ENCODE results near the gene TRAPPC4.
A peak's percentile ranks its signal among the peaks of the same experiment; 100 is the strongest.
"Not testable (repeated sequence)": the region's sequence is repeated elsewhere in the genome, so short reads cannot be mapped to it uniquely, and the experiment has no call there.

Gene TRAPPC4

GRCh38 chr11:119056421-119056999, 37.9 kb downstream of the TRAPPC4 start:
- Histone ChIP-seq H3K36me3 (ENCODE audit: low read depth) (peaks cover 47% of the 10 kb centered on the region), H3K27ac (ENCODE audit: poor library complexity, severe bottlenecking) (peak overlapping the region; percentile 61), H3K4me3 (ENCODE audit: severe bottlenecking) (peak overlapping the region; percentile 97), H3K9me3 (ENCODE audit: severe bottlenecking) (no peaks in the 10 kb centered on the region), H3K27me3 (ENCODE audit: insufficient read depth, poor library complexity, severe bottlenecking) (no peaks in the 10 kb centered on the region), H3K4me1 (ENCODE audit: insufficient read depth, poor library complexity, severe bottlenecking) (peaks cover 7% of the 10 kb centered on the region)
- TF ChIP-seq CTCF (IDR thresholded peaks at IDR 0.05; ENCODE audit: poor library complexity, severe bottlenecking), result no peak
- DNase-seq (ENCODE audit: low spot score) (no peak), ATAC-seq (ENCODE audit: low read depth) (peak; percentile 33)

- peak; percentile 27 for TF ChIP-seq CTCF (IDR thresholded peaks at IDR 0.05; ENCODE audit: poor library complexity, severe bottlenecking)
- Histone ChIP-seq H3K36me3 (ENCODE audit: low read depth) (peaks cover 40% of the 10 kb centered on the region), H3K9me3 (ENCODE audit: severe bottlenecking) (no peaks in the 10 kb centered on the region), H3K4me1 (ENCODE audit: insufficient read depth, poor library complexity, severe bottlenecking) (peaks cover 7% of the 10 kb centered on the region), H3K27ac (ENCODE audit: poor library complexity, severe bottlenecking) (peak within 1 kb of the TSS; percentile 61), H3K4me3 (ENCODE audit: severe bottlenecking) (peak within 1 kb of the TSS; percentile 97), H3K27me3 (ENCODE audit: insufficient read depth, poor library complexity, severe bottlenecking) (no peaks in the 10 kb centered on the region)
- DNase-seq (ENCODE audit: low spot score) (peak; percentile 99), ATAC-seq (ENCODE audit: low read depth) (peak; percentile 91)
Measured at GRCh38 chr11:119057000-119057769, 38.6 kb downstream of the TRAPPC4 start, which contains the start of gene HYOU1. TSS of gene HYOU1 (minus strand) at chr11:119057205. CDS start at chr11:119056160, 1,045 bp downstream.

GRCh38 chr11:119059128-119059527, 40.6 kb downstream of the TRAPPC4 start:
- H3K36me3 ChIP-seq (ENCODE audit: low read depth), result peaks cover 20% of the 10 kb centered on the region
- not testable (repeated sequence) for H3K9me3 ChIP-seq (ENCODE audit: severe bottlenecking); H3K27me3 ChIP-seq (ENCODE audit: insufficient read depth, poor library complexity, severe bottlenecking); ATAC-seq (ENCODE audit: low read depth); H3K4me3 ChIP-seq (ENCODE audit: severe bottlenecking); H3K4me1 ChIP-seq (ENCODE audit: insufficient read depth, poor library complexity, severe bottlenecking); DNase-seq (ENCODE audit: low spot score); H3K27ac ChIP-seq (ENCODE audit: poor library complexity, severe bottlenecking)

- Histone ChIP-seq H3K4me1 (ENCODE audit: insufficient read depth, poor library complexity, severe bottlenecking) (no peaks in the 10 kb centered on the region), H3K27ac (ENCODE audit: poor library complexity, severe bottlenecking) (no peak overlapping the region), H3K9me3 (ENCODE audit: severe bottlenecking) (no peaks in the 10 kb centered on the region), H3K4me3 (ENCODE audit: severe bottlenecking) (no peak overlapping the region), H3K36me3 (ENCODE audit: low read depth) (no peaks in the 10 kb centered on the region), H3K27me3 (ENCODE audit: insufficient read depth, poor library complexity, severe bottlenecking) (no peaks in the 10 kb centered on the region)
- TF ChIP-seq CTCF (IDR thresholded peaks at IDR 0.05; ENCODE audit: poor library complexity, severe bottlenecking), result no peak
- DNase-seq (ENCODE audit: low spot score) (no peak), ATAC-seq (ENCODE audit: low read depth) (no peak)
Measured at GRCh38 chr11:119061256-119061655, 42.7 kb downstream of the TRAPPC4 start.

GRCh38 chr11:119062779-119063178, 44.2 kb downstream of the TRAPPC4 start:
- Histone ChIP-seq H3K27ac (ENCODE audit: poor library complexity, severe bottlenecking) (no peak overlapping the region), H3K4me1 (ENCODE audit: insufficient read depth, poor library complexity, severe bottlenecking) (no peaks in the 10 kb centered on the region), H3K4me3 (ENCODE audit: severe bottlenecking) (no peak overlapping the region), H3K36me3 (ENCODE audit: low read depth) (no peaks in the 10 kb centered on the region), H3K9me3 (ENCODE audit: severe bottlenecking) (no peaks in the 10 kb centered on the region), H3K27me3 (ENCODE audit: insufficient read depth, poor library complexity, severe bottlenecking) (no peaks in the 10 kb centered on the region)
- TF ChIP-seq CTCF (IDR thresholded peaks at IDR 0.05; ENCODE audit: poor library complexity, severe bottlenecking), result no peak
- ATAC-seq (ENCODE audit: low read depth) (no peak), DNase-seq (ENCODE audit: low spot score) (no peak)
